Effector memory CD8-positive, alpha-beta T cell (primary cell): ENCODE measurements around the gene PSD4.

Experiments
- ATAC-seq: fragments of 150-1000 bp; cut with Tn5 transposase; replicated peaks from 2 replicates; pipeline ENCODE4 v1.10.0; 2021; ENCODE audit warnings: mild to moderate bottlenecking, moderate library complexity
- DNase-seq, 3 experiments: peaks; one replicate each; pipeline ENCODE4 v3.0.0; 2021
- H3K27ac Mint-ChIP-seq, 2 donors: one replicate each; pipeline ENCODE4 v1.8.0; 2022; ENCODE audit warnings: mild to moderate bottlenecking in 2 of 2, mixed read lengths in 2 of 2, moderate library complexity in 2 of 2
- H3K27me3 Mint-ChIP-seq, 2 donors: one replicate each; pipeline ENCODE4 v1.8.0; 2022; ENCODE audit warnings: mixed read lengths in 2 of 2
- H3K36me3 Mint-ChIP-seq: one replicate; pipeline ENCODE4 v1.8.0; 2022; ENCODE audit warnings: mild to moderate bottlenecking, moderate library complexity, mixed read lengths; ENCODE audit not compliant: insufficient read depth
- H3K4me1 Mint-ChIP-seq, 2 donors: one replicate each; pipeline ENCODE4 v1.8.0; 2022; ENCODE audit warnings: low read depth in 2 of 2, mixed read lengths in 2 of 2
- H3K4me3 Mint-ChIP-seq, 2 donors: one replicate each; pipeline ENCODE4 v1.8.0; 2022; ENCODE audit warnings: mild to moderate bottlenecking in 2 of 2, mixed read lengths in 2 of 2, moderate library complexity in 2 of 2
- H3K9me3 Mint-ChIP-seq, 2 donors: one replicate each; pipeline ENCODE4 v1.8.0; 2022; ENCODE audit warnings: mixed read lengths in 2 of 2

The PSD4 gene

GRCh38 chr2:113236367-113237159 is 62.8 kb downstream of the PSD4 start:
- peak overlapping the region in 1 of 2 donors; percentile 58 for H3K27ac Mint-ChIP-seq
- H3K4me3 Mint-ChIP-seq: peak overlapping the region in 1 of 2 donors; percentile 70

DNA sequence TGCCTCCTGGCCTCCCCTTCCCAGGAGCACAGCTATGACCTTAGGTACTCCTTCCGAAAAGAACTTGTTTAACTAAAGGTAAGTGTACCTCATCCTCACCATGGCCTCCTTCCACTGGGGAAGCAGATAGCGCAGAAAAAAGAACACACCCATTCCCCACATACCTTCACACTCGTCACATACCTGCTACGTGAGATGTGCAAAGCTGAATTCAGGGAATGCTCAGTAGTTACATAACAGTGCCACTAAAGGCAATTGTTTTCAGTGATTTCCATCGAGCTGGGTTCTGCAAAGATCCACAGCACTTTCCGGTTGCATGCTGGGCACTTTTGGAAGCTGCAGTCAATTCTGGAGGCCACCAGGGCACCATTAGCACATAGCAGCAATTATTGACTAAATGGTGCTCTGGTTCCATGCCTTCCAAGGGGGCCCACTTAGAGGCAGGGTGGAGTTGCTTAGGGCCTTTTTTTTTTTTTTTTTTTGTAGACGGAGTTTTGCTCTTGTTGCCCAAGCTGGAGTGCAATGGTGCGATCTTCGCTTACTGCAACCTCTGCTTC is 63.9 kb downstream of the PSD4 start:
- no peaks in the 10 kb centered on the region for H3K36me3 Mint-ChIP-seq
- peaks cover 0 to 15% of the 10 kb centered on the region in 2 donors for H3K27me3 Mint-ChIP-seq
- no peak overlapping the region for H3K27ac Mint-ChIP-seq
- no peak overlapping the region for H3K4me3 Mint-ChIP-seq
- ATAC-seq (no peak), DNase-seq (no peak)
- peaks cover 0 to 11% of the 10 kb centered on the region in 2 donors for H3K4me1 Mint-ChIP-seq
- no peaks in the 10 kb centered on the region for H3K9me3 Mint-ChIP-seq

More at GRCh38 chr2:113236367-113237159, 62.8 kb downstream of the PSD4 start:
- H3K9me3 Mint-ChIP-seq: no peaks in the 10 kb centered on the region
- H3K36me3 Mint-ChIP-seq: no peaks in the 10 kb centered on the region
- H3K27me3 Mint-ChIP-seq: peaks cover 0 to 14% of the 10 kb centered on the region in 2 donors
- DNase-seq: no peak
- no peak for ATAC-seq
- H3K4me1 Mint-ChIP-seq: peaks cover 0 to 11% of the 10 kb centered on the region in 2 donors

- Mint-ChIP-seq H3K27ac (no peak overlapping the region), H3K4me3 (no peak overlapping the region), H3K4me1 (peaks cover 0 to 11% of the 10 kb centered on the region in 2 donors), H3K27me3 (peaks cover 0 to 15% of the 10 kb centered on the region in 2 donors), H3K9me3 (no peaks in the 10 kb centered on the region), H3K36me3 (no peaks in the 10 kb centered on the region)
- ATAC-seq (no peak), DNase-seq (no peak)
These were observed 65.4 kb downstream of the PSD4 start for GRCh38 chr2:113238871-113239839.

- peak overlapping the region; percentile 1 to 33 for H3K27ac Mint-ChIP-seq
- DNase-seq: no peak
- H3K27me3 Mint-ChIP-seq: peaks cover 0 to 15% of the 10 kb centered on the region in 2 donors
- ATAC-seq: no peak
- no peaks in the 10 kb centered on the region for H3K36me3 Mint-ChIP-seq
- H3K9me3 Mint-ChIP-seq: no peaks in the 10 kb centered on the region
- H3K4me1 Mint-ChIP-seq: peaks cover 0 to 11% of the 10 kb centered on the region in 2 donors
- no peak overlapping the region for H3K4me3 Mint-ChIP-seq
These were observed 66.6 kb downstream of the PSD4 start for GRCh38 chr2:113240150-113240914.

- Mint-ChIP-seq H3K4me3 (no peak overlapping the region), H3K9me3 (no peaks in the 10 kb centered on the region), H3K4me1 (peaks cover 0 to 11% of the 10 kb centered on the region in 2 donors), H3K27ac (peak overlapping the region; percentile 1 to 33), H3K27me3 (peaks cover 0 to 15% of the 10 kb centered on the region in 2 donors), H3K36me3 (no peaks in the 10 kb centered on the region)
- ATAC-seq (no peak), DNase-seq (no peak)
These were observed 67.4 kb downstream of the PSD4 start for GRCh38 chr2:113240915-113241911.

DNA sequence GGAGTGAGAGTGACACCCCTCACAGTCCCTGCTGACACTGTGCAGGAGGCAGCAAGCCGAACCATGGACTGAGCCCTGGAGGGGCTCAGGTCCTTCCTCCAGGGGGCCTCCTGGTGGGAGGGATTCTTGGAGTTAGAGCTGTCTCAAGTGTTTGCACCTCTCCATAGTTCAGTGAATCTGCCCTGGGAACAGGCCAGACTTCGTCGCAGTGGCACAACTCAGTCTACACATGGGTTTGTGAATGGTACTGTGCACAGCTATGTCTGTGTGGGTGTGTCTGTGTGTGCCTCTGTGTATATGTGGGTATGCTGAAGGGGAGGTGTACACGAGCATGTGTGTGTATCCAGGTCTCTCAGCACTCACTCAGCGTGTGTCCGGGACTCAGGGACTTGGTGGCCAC is 68.6 kb downstream of the PSD4 start:
- ATAC-seq (no peak), DNase-seq (no peak)
- H3K4me3 Mint-ChIP-seq: no peak overlapping the region
- peaks cover 0 to 8% of the 10 kb centered on the region in 2 donors for H3K4me1 Mint-ChIP-seq
- no peaks in the 10 kb centered on the region for H3K36me3 Mint-ChIP-seq
- peaks cover 0 to 15% of the 10 kb centered on the region in 2 donors for H3K27me3 Mint-ChIP-seq
- H3K9me3 Mint-ChIP-seq: no peaks in the 10 kb centered on the region
- no peak overlapping the region for H3K27ac Mint-ChIP-seq

DNA sequence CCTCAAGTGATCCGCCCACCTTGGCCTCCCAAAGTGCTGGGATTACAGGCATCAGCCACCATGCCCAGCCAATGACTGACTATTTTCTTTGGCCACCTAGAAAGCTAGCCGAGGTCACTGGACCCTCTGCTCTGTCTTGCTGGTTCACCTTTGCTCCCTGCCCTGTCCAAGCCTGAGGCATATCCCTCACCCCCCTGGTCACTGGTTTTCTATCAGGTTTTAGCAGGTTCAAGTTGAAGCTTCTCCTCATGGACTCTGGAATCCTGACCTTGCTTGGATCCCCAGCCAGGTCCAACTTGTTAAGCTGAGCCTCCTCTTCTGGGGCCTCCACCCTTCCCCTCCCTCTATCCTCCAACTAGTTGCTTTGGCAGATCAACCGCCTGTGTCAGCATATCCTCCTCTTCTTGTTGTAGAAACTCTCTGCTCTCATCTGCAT is 71.5 kb downstream of the PSD4 start:
- no peaks in the 10 kb centered on the region for H3K9me3 Mint-ChIP-seq

DNA sequence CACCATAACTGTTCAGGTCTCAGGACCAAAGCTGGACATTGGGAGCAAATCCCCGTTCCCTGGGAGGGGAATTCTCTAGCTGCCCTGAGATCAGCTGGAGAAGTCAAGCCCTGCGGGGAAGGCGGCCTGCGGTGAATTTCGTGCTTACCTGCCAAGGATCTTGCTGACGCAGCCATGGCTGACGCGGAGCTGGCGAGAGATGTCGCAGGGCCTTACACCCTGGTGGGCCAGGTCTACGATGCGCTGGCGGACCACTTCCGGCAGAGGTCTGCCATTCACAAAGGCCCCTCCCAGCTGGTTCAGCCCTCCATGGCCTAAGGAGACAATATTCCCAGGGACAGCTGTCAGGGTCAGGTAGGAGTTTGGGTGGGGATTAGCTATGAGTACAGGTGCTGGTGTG is 72.8 kb downstream of the PSD4 start:
- peaks cover 0 to under 1% of the 10 kb centered on the region in 2 donors for H3K27me3 Mint-ChIP-seq
- H3K4me1 Mint-ChIP-seq: peaks cover 15 to 19% of the 10 kb centered on the region in 2 donors
- H3K9me3 Mint-ChIP-seq: no peaks in the 10 kb centered on the region
- H3K4me3 Mint-ChIP-seq: no peak overlapping the region
- no peak overlapping the region for H3K27ac Mint-ChIP-seq
- DNase-seq: no peak
- ATAC-seq: no peak
- H3K36me3 Mint-ChIP-seq: peaks cover 3% of the 10 kb centered on the region

More for the DNA sequence above, 71.5 kb downstream of the PSD4 start:
- H3K27me3 Mint-ChIP-seq: peaks cover 0 to 14% of the 10 kb centered on the region in 2 donors
- no peak overlapping the region for H3K4me3 Mint-ChIP-seq
- H3K4me1 Mint-ChIP-seq: peaks cover 4 to 14% of the 10 kb centered on the region in 2 donors
- no peak overlapping the region for H3K27ac Mint-ChIP-seq
- no peak for DNase-seq
- ATAC-seq: no peak
- H3K36me3 Mint-ChIP-seq: peaks cover 3% of the 10 kb centered on the region

- no peaks in the 10 kb centered on the region for H3K27me3 Mint-ChIP-seq
- H3K4me1 Mint-ChIP-seq: peaks cover 33 to 39% of the 10 kb centered on the region in 2 donors
- H3K36me3 Mint-ChIP-seq: peaks cover 3% of the 10 kb centered on the region
- H3K27ac Mint-ChIP-seq: peak overlapping the region; percentile 59 to 78
- ATAC-seq: peak; percentile 73
- H3K9me3 Mint-ChIP-seq: no peaks in the 10 kb centered on the region
- DNase-seq: peak; percentile 58 to 72 (median 69)
- H3K4me3 Mint-ChIP-seq: no peak overlapping the region
These were observed 75.4 kb downstream of the PSD4 start for GRCh38 chr2:113248997-113249770.

DNA sequence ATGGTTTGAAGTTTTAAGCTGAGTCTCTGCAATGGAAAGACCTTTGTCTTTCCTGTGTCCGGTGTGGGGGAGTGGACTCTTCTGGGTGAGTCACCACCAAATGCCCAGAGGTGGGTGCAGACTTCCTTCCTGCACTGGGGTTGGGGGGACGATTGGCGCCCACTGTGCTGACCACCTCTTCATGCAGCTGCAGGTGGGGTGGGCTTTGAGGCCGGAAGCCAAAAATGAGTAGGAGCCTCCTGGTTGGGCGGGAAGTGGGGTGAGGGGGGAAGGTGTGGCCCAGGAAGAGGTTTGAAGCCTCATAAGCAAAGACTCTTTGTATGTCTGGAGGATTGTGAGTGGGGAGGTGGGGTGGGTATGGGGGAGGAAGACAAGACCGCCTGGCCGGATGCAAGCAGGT is 77.3 kb downstream of the PSD4 start:
- Mint-ChIP-seq H3K36me3 (peaks cover 3% of the 10 kb centered on the region), H3K27me3 (no peaks in the 10 kb centered on the region), H3K4me3 (peak overlapping the region; percentile 50 to 52), H3K27ac (peak overlapping the region; percentile 59 to 91), H3K9me3 (no peaks in the 10 kb centered on the region), H3K4me1 (peaks cover 33 to 41% of the 10 kb centered on the region in 2 donors)
- peak in 1 of 3 experiments; percentile 10 for DNase-seq
- ATAC-seq: peak; percentile 55

DNA sequence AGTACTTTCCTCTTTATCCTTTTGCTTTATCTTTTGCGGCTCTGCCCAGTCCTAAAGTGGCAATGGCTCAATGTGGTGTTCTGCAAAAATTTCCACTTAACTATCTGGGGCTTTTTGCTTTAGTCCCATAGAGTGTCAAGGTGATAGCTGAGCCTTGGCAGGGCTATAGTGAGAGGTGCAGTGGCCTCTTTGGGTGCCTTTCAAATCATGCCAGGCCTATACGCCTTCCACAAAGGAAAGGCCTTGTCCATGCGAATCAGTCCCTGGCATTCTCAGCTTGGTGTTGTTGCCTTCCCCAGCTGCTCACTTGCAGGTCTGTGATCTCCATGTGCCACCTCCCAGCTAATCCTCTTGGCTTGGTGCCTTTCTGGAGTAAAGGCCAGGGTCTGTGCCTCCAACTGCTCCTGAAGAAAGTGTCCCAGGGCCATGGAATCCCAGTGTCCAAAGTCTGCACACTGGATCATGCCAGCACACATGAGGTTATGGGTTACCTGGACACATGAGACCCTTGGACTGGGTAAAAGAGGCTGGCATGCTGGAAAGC is 78.3 kb downstream of the PSD4 start:
- Mint-ChIP-seq H3K27ac (peak overlapping the region; percentile 59 to 89), H3K36me3 (peaks cover 3% of the 10 kb centered on the region), H3K9me3 (no peaks in the 10 kb centered on the region), H3K4me1 (peaks cover 33 to 43% of the 10 kb centered on the region in 2 donors), H3K27me3 (no peaks in the 10 kb centered on the region), H3K4me3 (peak overlapping the region; percentile 50 to 52)
- ATAC-seq (no peak), DNase-seq (no peak)
